Measurements from ENCODE around the gene IQCE. TPM values are rescaled to one million over a fixed set of nuclear protein-coding genes. Genes with fewer than 3 reads are reported as not detected.
"Not testable (repeated sequence)": the region's sequence is repeated elsewhere in the genome, so short reads cannot be mapped to it uniquely, and the experiment has no call there.

IQCE gene
- total RNA-seq, 1 donor from 2014 or later: 17.0 TPM

- Mint-ChIP-seq H3K27ac (ENCODE audit: unreplicated experiment) (no peak overlapping the region), H3K27me3 (ENCODE audit: unreplicated experiment) (no peaks in the 10 kb centered on the region), H3K4me3 (ENCODE audit: unreplicated experiment) (no peak overlapping the region), H3K36me3 (ENCODE audit: unreplicated experiment) (peaks cover 30% of the 10 kb centered on the region), H3K4me1 (ENCODE audit: unreplicated experiment) (no peaks in the 10 kb centered on the region), H3K9me3 (ENCODE audit: unreplicated experiment) (no peaks in the 10 kb centered on the region)
- no peak for TF ChIP-seq CTCF (IDR thresholded peaks at IDR 0.05)
- DNase-seq (ENCODE audit: extremely low spot score, unreplicated experiment): no peak
Measured at GRCh38 chr7:2586326-2587020, 27.7 kb downstream of the IQCE start.

GRCh38 chr7:2587134-2587533 is 28.4 kb downstream of the IQCE start:
- Mint-ChIP-seq H3K27me3 (ENCODE audit: unreplicated experiment) (no peaks in the 10 kb centered on the region), H3K4me3 (ENCODE audit: unreplicated experiment) (no peak overlapping the region), H3K9me3 (ENCODE audit: unreplicated experiment) (no peaks in the 10 kb centered on the region), H3K27ac (ENCODE audit: unreplicated experiment) (no peak overlapping the region), H3K4me1 (ENCODE audit: unreplicated experiment) (no peaks in the 10 kb centered on the region), H3K36me3 (ENCODE audit: unreplicated experiment) (peaks cover 32% of the 10 kb centered on the region)
- no peak for TF ChIP-seq CTCF (IDR thresholded peaks at IDR 0.05)
- no peak for DNase-seq (ENCODE audit: extremely low spot score, unreplicated experiment)

GRCh38 chr7:2587778-2588177 is 29.0 kb downstream of the IQCE start:
- TF ChIP-seq CTCF (IDR thresholded peaks at IDR 0.05): no peak
- H3K27me3 Mint-ChIP-seq (ENCODE audit: unreplicated experiment): no peaks in the 10 kb centered on the region
- no peak for DNase-seq (ENCODE audit: extremely low spot score, unreplicated experiment)
- H3K9me3 Mint-ChIP-seq (ENCODE audit: unreplicated experiment): no peaks in the 10 kb centered on the region
- peaks cover 35% of the 10 kb centered on the region for H3K36me3 Mint-ChIP-seq (ENCODE audit: unreplicated experiment)
- no peak overlapping the region for H3K4me3 Mint-ChIP-seq (ENCODE audit: unreplicated experiment)
- no peak overlapping the region for H3K27ac Mint-ChIP-seq (ENCODE audit: unreplicated experiment)
- H3K4me1 Mint-ChIP-seq (ENCODE audit: unreplicated experiment): no peaks in the 10 kb centered on the region

- no peak overlapping the region for H3K27ac Mint-ChIP-seq (ENCODE audit: unreplicated experiment)
- no peak for DNase-seq (ENCODE audit: extremely low spot score, unreplicated experiment)
- H3K9me3 Mint-ChIP-seq (ENCODE audit: unreplicated experiment): no peaks in the 10 kb centered on the region
- H3K36me3 Mint-ChIP-seq (ENCODE audit: unreplicated experiment): peaks cover 34% of the 10 kb centered on the region
- no peaks in the 10 kb centered on the region for H3K27me3 Mint-ChIP-seq (ENCODE audit: unreplicated experiment)
- no peak overlapping the region for H3K4me3 Mint-ChIP-seq (ENCODE audit: unreplicated experiment)
- no peaks in the 10 kb centered on the region for H3K4me1 Mint-ChIP-seq (ENCODE audit: unreplicated experiment)
- TF ChIP-seq CTCF (IDR thresholded peaks at IDR 0.05): no peak
Measured at GRCh38 chr7:2589341-2589740, 30.6 kb downstream of the IQCE start.

GRCh38 chr7:2589941-2590340 is 31.2 kb downstream of the IQCE start:
- not testable (repeated sequence) for H3K27me3 Mint-ChIP-seq (ENCODE audit: unreplicated experiment); H3K27ac Mint-ChIP-seq (ENCODE audit: unreplicated experiment); H3K4me3 Mint-ChIP-seq (ENCODE audit: unreplicated experiment); H3K9me3 Mint-ChIP-seq (ENCODE audit: unreplicated experiment); H3K4me1 Mint-ChIP-seq (ENCODE audit: unreplicated experiment); DNase-seq (ENCODE audit: extremely low spot score, unreplicated experiment)
- H3K36me3 Mint-ChIP-seq (ENCODE audit: unreplicated experiment): peaks cover 34% of the 10 kb centered on the region
